ENCODE measurements around the gene MIER3. TPM values are rescaled to one million over a fixed set of nuclear protein-coding genes. Genes with fewer than 3 reads are reported as not detected.

The MIER3 gene
- total RNA-seq, 2 donors from 2014 or later = 35.8 to 40.6 TPM

GRCh38 chr5:56873056-56873455, 78.9 kb downstream of the MIER3 start:
- H3K27ac ChIP-seq = no peak overlapping the region
- no peaks in the 10 kb centered on the region for H3K27me3 ChIP-seq (replicated peaks; ENCODE audit: insufficient read depth)
- intact Hi-C loops (cut with DNase I) = no loop called here
- TF ChIP-seq POLR2AphosphoS5 (IDR thresholded peaks at IDR 0.05) = no peak
- TF ChIP-seq, protein P1, sequence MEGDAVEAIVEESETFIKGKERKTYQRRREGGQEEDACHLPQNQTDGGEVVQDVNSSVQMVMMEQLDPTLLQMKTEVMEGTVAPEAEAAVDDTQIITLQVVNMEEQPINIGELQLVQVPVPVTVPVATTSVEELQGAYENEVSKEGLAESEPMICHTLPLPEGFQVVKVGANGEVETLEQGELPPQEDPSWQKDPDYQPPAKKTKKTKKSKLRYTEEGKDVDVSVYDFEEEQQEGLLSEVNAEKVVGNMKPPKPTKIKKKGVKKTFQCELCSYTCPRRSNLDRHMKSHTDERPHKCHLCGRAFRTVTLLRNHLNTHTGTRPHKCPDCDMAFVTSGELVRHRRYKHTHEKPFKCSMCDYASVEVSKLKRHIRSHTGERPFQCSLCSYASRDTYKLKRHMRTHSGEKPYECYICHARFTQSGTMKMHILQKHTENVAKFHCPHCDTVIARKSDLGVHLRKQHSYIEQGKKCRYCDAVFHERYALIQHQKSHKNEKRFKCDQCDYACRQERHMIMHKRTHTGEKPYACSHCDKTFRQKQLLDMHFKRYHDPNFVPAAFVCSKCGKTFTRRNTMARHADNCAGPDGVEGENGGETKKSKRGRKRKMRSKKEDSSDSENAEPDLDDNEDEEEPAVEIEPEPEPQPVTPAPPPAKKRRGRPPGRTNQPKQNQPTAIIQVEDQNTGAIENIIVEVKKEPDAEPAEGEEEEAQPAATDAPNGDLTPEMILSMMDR (IDR thresholded peaks at IDR 0.05) = no peak
- TF ChIP-seq POLR2A (IDR thresholded peaks at IDR 0.05) = no peak
- no peak overlapping the region for H3K4me3 ChIP-seq
- WGBS = 85% methylated on average over 3 of the region's 3 CpGs
- no peaks in the 10 kb centered on the region for H3K4me1 ChIP-seq (replicated peaks)
- H3K36me3 ChIP-seq = no peaks in the 10 kb centered on the region
- DNase-seq (ENCODE audit: low spot score) = no peak
- no peaks in the 10 kb centered on the region for H3K9me3 ChIP-seq

DNA sequence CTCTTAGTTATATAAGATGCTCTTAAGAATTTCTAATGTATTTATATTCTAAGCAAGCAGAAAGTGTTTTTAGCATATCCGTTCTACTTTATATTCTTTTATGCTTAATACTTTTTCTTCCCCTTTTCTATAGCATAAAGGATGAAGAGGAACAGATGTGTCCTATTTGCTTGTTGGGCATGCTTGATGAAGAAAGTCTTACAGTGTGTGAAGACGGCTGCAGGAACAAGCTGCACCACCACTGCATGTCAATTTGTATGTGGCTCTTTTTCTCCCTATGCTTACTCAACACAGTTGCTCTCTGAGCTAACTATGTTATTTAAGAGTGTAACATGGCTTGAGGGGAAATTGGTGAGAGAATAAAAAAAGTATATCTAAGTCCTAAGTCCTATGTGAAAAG, 80.1 kb downstream of the MIER3 start:
- DNase-seq (ENCODE audit: low spot score) = no peak
- no peak overlapping the region for H3K27ac ChIP-seq
- H3K9me3 ChIP-seq = no peaks in the 10 kb centered on the region
- TF ChIP-seq POLR2AphosphoS5 (IDR thresholded peaks at IDR 0.05) = no peak
- TF ChIP-seq, protein P1 (IDR thresholded peaks at IDR 0.05) = no peak
- no peak for TF ChIP-seq POLR2A (IDR thresholded peaks at IDR 0.05)
- H3K4me3 ChIP-seq = no peak overlapping the region
- H3K4me1 ChIP-seq (replicated peaks) = no peaks in the 10 kb centered on the region
- no peaks in the 10 kb centered on the region for H3K36me3 ChIP-seq
- 87% methylated on average over 2 of the region's 2 CpGs for WGBS
- no peaks in the 10 kb centered on the region for H3K27me3 ChIP-seq (replicated peaks; ENCODE audit: insufficient read depth)
- intact Hi-C loops (cut with DNase I) = no loop called here

Other genes with a start within 250 kb of the MIER3 start
- gene MAP3K1, start 136.6 kb downstream of the MIER3 start, total RNA-seq = 10 to 100 TPM; 31.7 to 40.6 TPM
- gene SETD9, start 42.5 kb downstream of the MIER3 start, total RNA-seq = 10 to 100 TPM; 10.7 to 20.3 TPM
- gene GPBP1, start 221.9 kb upstream of the MIER3 start, total RNA-seq = 10 to 100 TPM; 63.4 to 84.6 TPM

All from prostate gland (tissue), 2 donors.